HG02763 (cell line): ENCODE measurements around the gene KDM3A.
A peak's percentile ranks its signal among the peaks of the same experiment; 100 is the strongest.

Experiments used
- ATAC-seq: cut with Tn5 transposase; IDR thresholded peaks from one replicate; pipeline ENCODE4 v1.9.1; 2021; ENCODE audit warnings: mild to moderate bottlenecking, moderate library complexity; ENCODE audit not compliant: unreplicated experiment

Gene KDM3A

DNA sequence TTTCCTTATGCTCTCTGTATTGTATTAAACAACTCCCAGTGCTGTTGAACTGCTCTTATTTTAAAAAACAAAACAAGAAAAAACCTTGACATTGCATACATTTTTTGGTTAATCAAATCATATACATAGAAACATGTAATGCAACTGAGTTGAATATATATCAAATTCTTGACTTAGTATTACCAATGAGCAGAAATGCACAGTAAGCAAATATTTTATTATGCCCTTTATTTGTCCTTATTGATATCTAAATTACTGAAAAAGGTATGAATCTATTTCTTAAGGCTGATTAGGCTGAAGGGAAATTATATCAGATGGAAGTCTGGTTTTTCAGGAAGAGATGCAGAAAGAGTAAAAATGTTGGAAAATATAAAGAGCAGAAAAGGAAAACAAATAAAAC lies 6.9 kb upstream of the KDM3A start:
- ATAC-seq, result no peak

DNA sequence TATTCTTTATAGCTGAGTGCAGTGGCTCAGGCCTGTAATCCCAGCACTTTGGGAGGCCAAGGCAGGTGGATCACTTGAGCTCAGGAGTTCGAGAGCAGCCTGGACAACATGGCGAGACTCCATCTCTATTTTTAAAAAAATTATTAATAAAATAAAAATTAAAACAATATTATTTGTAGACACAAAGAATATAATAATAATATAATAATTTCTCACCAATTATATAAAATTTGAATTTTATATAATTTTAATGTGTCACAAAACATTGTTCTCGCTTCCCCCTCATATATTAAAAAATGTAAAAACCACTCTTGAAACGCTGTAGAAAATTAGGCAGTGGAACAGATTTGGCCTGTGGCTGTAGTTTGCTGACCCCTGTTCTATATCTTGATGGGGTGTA lies 5.6 kb upstream of the KDM3A start:
- ATAC-seq, result no peak

- ATAC-seq, result no peak
Observed at GRCh38 chr2:86436328-86436727, 4.8 kb upstream of the KDM3A start.

DNA sequence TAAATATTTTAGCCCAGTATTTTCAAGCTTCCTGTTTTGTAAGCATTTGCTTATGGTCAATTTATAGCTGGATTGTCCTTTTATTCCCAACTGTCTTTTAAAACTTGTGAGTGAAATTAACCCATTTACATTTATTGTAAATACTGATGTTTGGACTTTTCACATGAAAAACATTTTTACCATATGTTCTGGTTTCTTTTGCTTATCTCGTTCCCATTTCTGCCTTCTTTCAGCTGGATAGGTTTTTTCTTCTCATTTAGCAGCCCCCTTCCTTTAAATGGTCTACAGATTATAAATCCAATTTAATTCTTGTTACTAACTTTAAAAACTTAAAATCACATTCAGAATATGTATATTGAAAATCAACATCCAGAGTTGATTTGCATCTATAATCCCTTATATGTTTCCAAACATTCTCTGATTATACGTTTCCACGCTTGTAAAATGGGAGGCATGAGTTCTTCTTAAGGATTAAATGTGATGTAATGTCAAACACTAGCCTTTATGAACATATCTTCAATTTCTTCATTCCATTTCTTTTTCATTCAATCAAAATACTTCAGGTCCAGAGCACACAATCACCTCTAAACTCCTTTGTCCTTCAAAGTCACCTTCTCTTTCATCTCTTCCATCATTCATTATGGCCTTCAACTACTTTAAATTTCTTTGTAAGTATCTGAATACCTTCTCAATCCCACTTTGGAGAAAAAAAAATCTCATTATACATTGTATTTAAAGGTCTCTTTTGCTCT lies 1.1 kb upstream of the KDM3A start:
- no peak for ATAC-seq

- no peak for ATAC-seq
Observed at GRCh38 chr2:86441392-86441881, 266 bp downstream of the KDM3A start.

GRCh38 chr2:86441882-86442641 lies 891 bp downstream of the KDM3A start:
- peak; percentile 6 for ATAC-seq

- peak; percentile 54 for ATAC-seq
Observed at GRCh38 chr2:86442642-86443005, 1.5 kb downstream of the KDM3A start.

DNA sequence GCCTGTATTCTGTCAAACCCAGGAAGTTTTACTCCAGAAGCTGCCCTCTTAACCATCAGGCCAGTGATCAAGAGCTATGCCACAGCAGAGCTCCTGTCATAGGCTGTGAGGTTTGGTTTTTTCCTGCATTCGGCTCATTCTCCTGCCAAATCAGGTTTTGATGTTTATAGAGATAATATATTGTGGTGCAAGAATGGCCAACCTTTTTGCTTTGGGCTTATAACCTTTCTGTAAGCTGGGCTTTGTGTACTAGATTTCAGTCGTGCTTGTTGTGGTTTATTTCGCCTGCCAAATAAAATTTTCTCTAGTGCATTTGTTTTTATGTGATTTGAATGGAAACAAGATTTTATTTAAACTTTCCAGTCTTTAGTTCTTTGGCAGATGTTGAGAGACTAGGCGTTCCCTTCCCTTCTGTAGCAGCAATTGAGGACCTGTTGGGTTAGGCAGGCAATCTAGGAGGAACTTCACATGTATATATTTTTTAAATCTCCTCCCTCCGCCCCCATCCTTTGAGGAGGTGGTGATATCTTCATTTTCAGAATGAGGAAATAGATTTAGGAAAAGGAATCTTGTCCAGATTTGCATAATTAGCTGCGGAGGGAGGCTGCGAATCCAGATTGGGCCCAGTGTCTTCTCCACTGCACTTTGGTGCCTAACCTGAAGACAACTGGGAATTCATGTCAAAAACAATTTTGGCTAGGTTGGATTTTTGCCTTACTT lies 2.6 kb downstream of the KDM3A start:
- ATAC-seq, result no peak

- ATAC-seq, result no peak
Observed at GRCh38 chr2:86445436-86445835, 4.3 kb downstream of the KDM3A start.

- ATAC-seq, result no peak
Observed at GRCh38 chr2:86446060-86446459, 4.9 kb downstream of the KDM3A start.

DNA sequence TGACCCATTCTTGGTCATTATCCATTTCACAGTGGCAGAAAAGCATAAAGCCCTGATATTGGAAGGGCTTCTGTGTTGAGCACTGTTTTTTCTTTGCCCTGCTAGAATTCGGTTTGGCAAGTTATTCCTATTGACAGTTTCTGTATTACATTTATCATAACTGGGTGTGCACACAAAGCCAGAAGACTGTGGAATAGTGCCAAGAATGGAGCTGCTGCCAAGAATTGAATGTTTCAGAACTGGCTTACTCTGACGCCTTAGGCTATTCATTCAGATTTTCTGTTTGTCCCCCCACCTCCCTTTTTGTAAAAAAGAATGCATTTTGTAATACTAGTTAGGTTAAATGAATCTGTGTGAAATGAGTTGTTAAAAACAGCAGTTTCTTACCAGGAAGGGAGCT lies 12.7 kb downstream of the KDM3A start:
- ATAC-seq, result no peak

- ATAC-seq, result no peak
Observed at GRCh38 chr2:86454238-86454637, 13.1 kb downstream of the KDM3A start.

DNA sequence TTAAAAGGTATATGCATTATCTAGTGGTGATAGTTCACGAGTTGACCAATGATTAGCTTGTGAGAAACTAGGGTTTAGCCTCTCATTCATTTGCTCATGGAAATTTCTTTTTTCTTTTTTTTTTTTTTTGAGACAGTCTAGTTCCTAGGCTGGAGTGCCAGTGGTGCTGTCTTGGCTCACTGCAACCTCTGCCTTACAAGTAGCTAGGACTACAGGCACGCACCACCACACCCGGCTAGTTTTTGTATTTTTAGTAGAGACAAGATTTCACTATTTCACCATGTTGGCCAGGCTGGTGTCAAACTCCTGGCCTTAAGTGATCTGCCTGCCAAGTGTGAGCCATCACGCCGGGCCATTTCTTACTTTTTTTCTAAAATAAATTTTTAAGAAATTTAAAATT lies 14.0 kb downstream of the KDM3A start:
- ATAC-seq, result no peak

GRCh38 chr2:86461042-86461743 lies 20.0 kb downstream of the KDM3A start:
- ATAC-seq, result no peak

DNA sequence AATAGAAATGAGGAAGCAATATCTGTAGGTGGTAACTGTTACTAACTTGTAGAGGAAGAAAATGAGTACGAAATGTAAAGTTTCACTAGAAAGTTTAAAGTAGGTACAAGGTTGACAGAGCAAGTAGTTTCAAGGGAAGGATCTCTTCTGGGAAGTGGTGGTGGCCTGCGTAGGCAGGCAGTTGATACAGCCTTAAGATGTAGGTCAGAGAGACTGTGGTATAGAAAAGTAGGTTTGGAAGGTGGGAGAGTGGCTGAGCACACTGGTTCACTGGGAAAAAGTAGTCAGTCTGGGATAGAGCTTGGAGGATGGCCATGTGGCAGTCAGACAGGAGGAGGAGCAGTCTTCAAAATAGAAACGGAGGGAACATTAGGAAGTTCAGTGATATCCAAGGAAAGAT lies 23.5 kb downstream of the KDM3A start:
- ATAC-seq, result no peak

GRCh38 chr2:86466306-86466705 lies 25.1 kb downstream of the KDM3A start:
- ATAC-seq, result no peak

DNA sequence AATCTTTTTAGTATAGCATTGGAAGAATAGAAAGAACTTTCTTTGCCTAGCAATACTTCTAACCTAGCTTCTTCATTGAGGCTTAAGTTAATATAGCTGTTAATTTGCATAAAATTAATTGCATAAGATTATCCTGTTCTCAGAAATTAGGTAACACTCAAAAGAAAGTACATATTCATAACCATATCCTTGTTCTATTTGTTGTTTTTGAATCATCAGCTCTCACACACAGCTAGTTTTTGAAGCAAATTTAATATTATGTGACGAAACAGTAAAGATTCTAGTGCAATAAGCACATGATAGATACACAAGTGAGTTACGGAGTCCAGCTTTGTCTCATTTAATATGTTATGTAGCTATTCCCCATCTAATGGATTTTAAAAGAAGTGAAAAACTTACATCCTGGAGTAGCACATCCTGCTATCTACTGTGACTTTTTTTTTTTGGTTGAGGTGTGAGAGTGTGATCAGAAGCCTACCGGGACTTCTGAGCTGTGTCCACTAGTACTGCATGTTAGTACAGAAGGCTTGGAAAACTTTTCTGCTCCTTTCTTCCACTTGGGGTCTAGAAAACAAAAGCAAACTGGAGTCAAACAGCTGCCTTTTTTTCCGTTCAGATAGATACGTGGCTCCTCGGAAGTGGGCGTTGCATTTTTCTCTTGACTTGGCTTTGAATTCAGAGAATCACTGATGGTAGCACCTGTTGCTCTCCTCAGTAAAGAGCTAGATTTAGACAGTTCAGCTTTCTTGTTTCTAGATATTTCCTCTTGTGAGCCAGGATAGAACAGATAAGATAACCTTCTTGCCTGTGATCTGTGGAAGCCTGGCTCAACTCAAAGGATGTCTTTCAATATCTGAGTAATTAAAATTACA lies 27.2 kb downstream of the KDM3A start:
- no peak for ATAC-seq

GRCh38 chr2:86470890-86471289 lies 29.7 kb downstream of the KDM3A start:
- ATAC-seq, result no peak

- no peak for ATAC-seq
Observed at GRCh38 chr2:86471637-86472036, 30.5 kb downstream of the KDM3A start.

GRCh38 chr2:86476092-86476491 lies 34.9 kb downstream of the KDM3A start:
- ATAC-seq, result no peak
